Stomach (tissue), 9 donors: Measurements from ENCODE around the gene MYL7. TPM values are rescaled to one million over a fixed set of nuclear protein-coding genes. Genes with fewer than 3 reads are reported as not detected.

Experiments used
- DNase-seq, 2 donors: peaks; one replicate each; pipeline versions ENCODE4 v3.0.0 to v3.0.0-alpha.2; 2013 to 2019
- H3K27ac ChIP-seq, 5 donors: fragments of 200-600 bp in 4 of 5; sonication (generic) in 4 of 5; one replicate each; pipeline ENCODE4 v1.5.1; 2013 to 2019; ENCODE audit warnings: mild to moderate bottlenecking in 1 of 5, moderate library complexity in 1 of 5
- H3K27me3 ChIP-seq, 3 donors: fragments of 200-600 bp; sonication (generic); one replicate each; pipeline ENCODE4 v1.5.1; 2017 to 2019; ENCODE audit warnings: mixed run types in 1 of 3
- H3K36me3 ChIP-seq, 4 donors: fragments of 200-600 bp; sonication (generic); 1 replicate in 3 of 4; 2 replicates in 1 of 4; pipeline ENCODE4 v1.5.1; 2016 to 2019
- H3K4me1 ChIP-seq, 4 donors: fragments of 200-600 bp; sonication (generic); one replicate each; pipeline ENCODE4 v1.5.1; 2016 to 2019
- H3K4me3 ChIP-seq, 4 donors: fragments of 200-600 bp; sonication (generic) in 3 of 4; one replicate each; pipeline ENCODE4 v1.5.1; 2016 to 2019; ENCODE audit warnings: mild to moderate bottlenecking in 1 of 4
- H3K9me3 ChIP-seq, 4 donors: fragments of 200-600 bp; sonication (generic); one replicate each; pipeline ENCODE4 v1.5.1; 2016 to 2019
- CTCF ChIP-seq, 7 experiments: fragments of 450-650 bp in 4 of 7; fragments of 200-600 bp in 3 of 7; sonication (generic) in 3 of 7; IDR thresholded peaks; one replicate each; pipeline ENCODE4 v1.5.1; 2016 to 2019; ENCODE audit warnings: antibody characterized with exemption in 7 of 7, control low read depth in 2 of 7, mild to moderate bottlenecking in 1 of 7
- EP300 ChIP-seq: sonication (generic); formaldehyde crosslinking; IDR thresholded peaks from one replicate; pipeline ENCODE4 v1.6.1; 2017; ENCODE audit warnings: antibody characterized with exemption
- POLR2A ChIP-seq, 4 donors: fragments of 450-650 bp; IDR thresholded peaks; one replicate each; pipeline ENCODE4 v1.6.1; 2016; ENCODE audit warnings: antibody characterized with exemption in 4 of 4, control low read depth in 2 of 4, mild to moderate bottlenecking in 1 of 4, moderate library complexity in 1 of 4
- POLR2AphosphoS5 ChIP-seq, 3 donors: sonication (generic); formaldehyde crosslinking; IDR thresholded peaks; one replicate each; pipeline ENCODE4 v1.6.1; 2016; ENCODE audit warnings: antibody characterized with exemption in 3 of 3
- WGBS, 5 donors: extraction: QIAGEN DNeasy Blood & Tissue Kit in 3 of 5; methylation state at CpG; one replicate each; pipeline versions ENCODE4 v1.1.5 to v1.1.7; 2013 to 2018; 5-methylcytosine and 5-hydroxymethylcytosine counted together
- intact Hi-C: fragments of 100-400 bp; cut with DNase I; formaldehyde crosslinking; loops from one replicate; pipeline ENCODE4 v1.15.1; 2023; ENCODE audit warnings: low total_unique reads
- polyA plus RNA-seq, 3 donors: library from polyadenylated mRNA; stranded (reverse); fragments of 200-250 nt; gene quantifications; one replicate each; pipeline ENCODE4 v1.2.3, GENCODE V29; 2013
- total RNA-seq, 5 donors: library from RNA; depleted of rRNA; stranded (reverse); fragments of >200 nt; gene quantifications; one replicate each; pipeline versions ENCODE4 v1.1.0 to v1.2.3, GENCODE V29; 2014 to 2016
- donor health status: healthy with polysubstance abuse.
- donor health status: Bipolar disorder and iron deficiency.
- donor health status: healthy.

MYL7 gene
- total and polyA plus RNA-seq, 8 donors, result 2.2 TPM; not detected in 7

DNA sequence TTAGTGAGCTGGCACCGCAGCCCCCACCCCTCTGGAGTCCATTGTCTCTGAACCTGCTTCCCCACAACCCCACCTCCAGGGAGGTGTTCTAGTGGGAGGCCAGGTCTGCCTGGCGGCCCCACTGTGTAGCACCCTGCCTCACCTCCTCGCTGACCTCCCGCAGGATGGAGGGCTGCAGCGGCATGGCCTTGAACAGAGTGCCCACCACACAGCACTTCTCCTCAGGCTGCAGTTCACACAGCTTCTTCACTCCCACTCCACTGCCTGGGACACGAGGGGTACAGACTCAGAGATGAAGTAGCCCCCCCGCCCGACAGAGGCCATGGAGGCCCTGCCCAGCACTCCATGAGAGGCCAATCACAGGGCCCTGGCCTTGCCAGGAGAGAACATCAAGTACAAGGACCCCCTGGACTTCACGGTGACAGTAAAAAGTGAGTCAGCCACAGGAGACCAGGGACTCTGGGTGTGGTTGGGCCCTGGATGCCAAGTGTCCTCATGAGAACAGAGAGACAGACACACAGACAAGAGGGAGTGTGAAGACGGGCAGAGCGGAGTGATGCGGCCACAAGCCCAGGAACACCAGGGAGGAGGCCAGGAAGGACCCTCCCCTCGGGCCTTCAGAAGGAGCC is 23.2 kb downstream of the MYL7 start:
- peaks cover 11 to 89% (median 81%) of the 10 kb centered on the region in 4 donors for H3K36me3 ChIP-seq
- DNase-seq, result no peak
- H3K4me3 ChIP-seq, result no peak overlapping the region
- 90 to 95% (median 91%) methylated on average over 13 of the region's 13 CpGs for WGBS, 5 donors
- H3K4me1 ChIP-seq, result peaks cover 6 to 39% (median 26%) of the 10 kb centered on the region in 4 donors
- TF ChIP-seq EP300 (no peak), POLR2A (IDR thresholded peaks at IDR 0.05) (no peak), CTCF (IDR thresholded peaks at IDR 0.05) (no peak), POLR2AphosphoS5 (IDR thresholded peaks at IDR 0.05) (no peak)
- no peaks in the 10 kb centered on the region for H3K9me3 ChIP-seq
- no peak overlapping the region for H3K27ac ChIP-seq
- H3K27me3 ChIP-seq, result no peaks in the 10 kb centered on the region
- intact Hi-C loops, result no loop called here

DNA sequence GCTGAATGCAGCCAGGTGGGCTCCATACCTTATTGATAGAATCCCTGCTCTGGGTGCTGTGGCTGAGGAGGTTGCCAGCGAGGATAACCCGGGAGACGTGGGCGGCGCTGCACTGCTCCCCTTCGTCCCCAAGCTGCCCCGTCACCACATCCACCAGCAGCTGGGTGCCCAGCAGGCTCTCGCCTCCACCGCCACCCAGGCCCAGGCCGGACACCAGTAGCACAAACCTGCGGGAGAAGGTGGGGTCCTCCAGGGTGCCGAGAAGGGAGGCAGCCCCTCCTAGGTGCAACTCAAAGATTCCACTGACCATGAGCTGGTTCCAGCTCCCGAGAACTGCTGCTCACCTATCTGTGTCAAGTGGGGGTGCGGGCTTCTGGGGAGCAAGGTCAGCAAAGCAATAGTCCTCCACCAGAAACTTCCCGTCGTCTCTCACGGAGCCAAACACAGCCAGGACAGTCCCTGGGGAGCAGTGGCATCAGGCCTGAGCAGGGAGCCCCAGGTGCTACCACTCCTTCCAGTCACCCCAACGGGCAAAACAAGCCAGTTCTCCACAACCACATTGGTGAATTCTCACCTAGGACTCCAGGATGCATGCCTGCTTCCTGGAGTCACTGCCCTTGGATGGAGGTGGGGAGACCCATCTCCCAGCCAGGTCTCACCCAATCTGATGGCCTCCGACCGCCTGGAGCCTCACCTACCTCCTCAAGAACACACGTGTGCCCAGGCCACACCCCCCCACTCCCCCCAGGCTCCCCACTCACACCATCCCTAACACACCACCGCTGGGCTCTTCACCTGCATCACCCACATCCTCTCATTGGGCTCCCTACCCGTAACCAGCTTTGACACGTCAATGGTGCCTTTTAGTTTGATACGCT is 24.1 kb downstream of the MYL7 start:
- intact Hi-C loops, result no loop called here
- DNase-seq, result no peak
- H3K27ac ChIP-seq, result no peak overlapping the region
- no peaks in the 10 kb centered on the region for H3K27me3 ChIP-seq
- peaks cover 0 to 39% (median 17%) of the 10 kb centered on the region in 4 donors for H3K4me1 ChIP-seq
- H3K9me3 ChIP-seq, result no peaks in the 10 kb centered on the region
- 84 to 92% (median 90%) methylated on average over 21 to 25 of the region's 25 CpGs for WGBS, 5 donors
- TF ChIP-seq POLR2AphosphoS5 (IDR thresholded peaks at IDR 0.05) (no peak), EP300 (no peak), POLR2A (IDR thresholded peaks at IDR 0.05) (no peak), CTCF (IDR thresholded peaks at IDR 0.05) (no peak)
- no peak overlapping the region for H3K4me3 ChIP-seq
- H3K36me3 ChIP-seq, result peaks cover 11 to 96% (median 89%) of the 10 kb centered on the region in 4 donors

DNA sequence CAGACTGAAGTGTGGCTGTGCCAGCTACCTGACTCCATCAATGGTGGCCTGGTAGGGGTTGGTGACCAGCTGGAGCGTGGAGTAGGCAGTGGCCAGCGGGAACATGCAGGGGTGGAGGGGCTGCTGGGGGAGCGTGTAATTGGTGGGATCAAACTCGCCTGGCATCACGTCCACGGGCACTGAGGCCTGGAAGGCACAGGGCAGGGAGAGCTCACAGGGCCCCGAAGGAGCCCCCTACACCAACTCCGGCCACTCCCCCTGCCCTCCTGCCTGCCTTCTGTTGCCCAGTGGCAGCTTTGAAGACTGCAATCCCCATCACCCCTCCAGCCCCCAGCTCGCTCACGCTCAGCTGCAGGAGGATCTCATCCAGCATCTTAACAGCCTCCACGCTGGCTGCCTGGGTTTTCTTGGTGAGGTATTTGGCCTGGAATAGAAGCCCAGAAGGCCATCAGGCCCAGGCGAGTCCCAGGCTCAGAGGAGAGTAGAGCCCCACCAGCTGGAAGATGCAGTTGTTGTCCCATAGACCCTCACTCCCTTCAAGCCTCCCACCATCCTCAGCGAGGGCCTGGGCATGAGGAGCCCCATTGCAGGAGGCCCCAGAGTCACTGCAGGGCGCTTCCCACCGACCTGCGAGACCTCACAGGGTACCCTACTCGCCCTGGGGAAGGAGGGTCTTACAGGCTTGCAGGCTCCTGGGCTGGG is 24.9 kb downstream of the MYL7 start:
- Histone ChIP-seq H3K27me3 (no peaks in the 10 kb centered on the region), H3K27ac (no peak overlapping the region), H3K4me3 (no peak overlapping the region), H3K9me3 (no peaks in the 10 kb centered on the region), H3K36me3 (peaks cover 11 to 99% (median 90%) of the 10 kb centered on the region in 4 donors), H3K4me1 (peaks cover 0 to 36% (median 11%) of the 10 kb centered on the region in 4 donors)
- DNase-seq, result no peak
- WGBS, 5 donors, result 85 to 96% (median 94%) methylated on average over 12 to 17 of the region's 17 CpGs
- intact Hi-C loops, result no loop called here
- TF ChIP-seq POLR2A (IDR thresholded peaks at IDR 0.05) (no peak), CTCF (IDR thresholded peaks at IDR 0.05) (no peak), POLR2AphosphoS5 (IDR thresholded peaks at IDR 0.05) (no peak), EP300 (no peak)

GRCh38 chr7:44114586-44115310 is 26.4 kb downstream of the MYL7 start:
- Histone ChIP-seq H3K27me3 (no peaks in the 10 kb centered on the region), H3K27ac (no peak overlapping the region), H3K4me1 (peaks cover 0 to 23% (median 6%) of the 10 kb centered on the region in 4 donors), H3K9me3 (no peaks in the 10 kb centered on the region), H3K4me3 (no peak overlapping the region), H3K36me3 (peaks cover 6 to 99% (median 90%) of the 10 kb centered on the region in 4 donors)
- TF ChIP-seq CTCF (IDR thresholded peaks at IDR 0.05), result no peak
- no peak for TF ChIP-seq POLR2AphosphoS5 (IDR thresholded peaks at IDR 0.05)
- TF ChIP-seq POLR2A (IDR thresholded peaks at IDR 0.05), result no peak
- TF ChIP-seq EP300, result no peak
- intact Hi-C loops, result no loop called here
- DNase-seq, result no peak
- WGBS, 5 donors, result 59 to 87% (median 84%) methylated on average over 4 to 12 of the region's 12 CpGs
